AG04449 (cell line): ENCODE results near the gene RAMP2.

Experiments used
- CTCF ChIA-PET: fragments of 350-600 bp; formaldehyde crosslinking; extraction: SDS; loops from one replicate; lab custom pipeline; 2021; ENCODE audit warnings: antibody characterized with exemption; lab: Yijun Ruan, JAX
- POLR2A ChIA-PET: fragments of 400-600, 350-600 bp; formaldehyde crosslinking; extraction: SDS; loops from one replicate; lab custom pipeline; 2020; ENCODE audit warnings: antibody characterized with exemption, inconsistent platforms; lab: Yijun Ruan, JAX
- DNase-seq: peaks from one replicate; pipeline ENCODE4 v3.0.0-alpha.2; 2010; ENCODE audit warnings: low read depth, low spot score
- H3K4me3 ChIP-seq: 2 replicates; pipeline ENCODE4 v1.5.1; 2011; ENCODE audit warnings: low read depth, mild to moderate bottlenecking, control low read depth, low read length
- TF ChIP-seq, protein P1 (sequence below): IDR thresholded peaks from one replicate; pipeline ENCODE4 v1.5.1; 2011; ENCODE audit warnings: mild to moderate bottlenecking, moderate library complexity, low read length, control low read depth, inconsistent platforms; ENCODE audit not compliant: insufficient read depth; ENCODE audit errors: missing control alignments

The RAMP2 gene

DNA sequence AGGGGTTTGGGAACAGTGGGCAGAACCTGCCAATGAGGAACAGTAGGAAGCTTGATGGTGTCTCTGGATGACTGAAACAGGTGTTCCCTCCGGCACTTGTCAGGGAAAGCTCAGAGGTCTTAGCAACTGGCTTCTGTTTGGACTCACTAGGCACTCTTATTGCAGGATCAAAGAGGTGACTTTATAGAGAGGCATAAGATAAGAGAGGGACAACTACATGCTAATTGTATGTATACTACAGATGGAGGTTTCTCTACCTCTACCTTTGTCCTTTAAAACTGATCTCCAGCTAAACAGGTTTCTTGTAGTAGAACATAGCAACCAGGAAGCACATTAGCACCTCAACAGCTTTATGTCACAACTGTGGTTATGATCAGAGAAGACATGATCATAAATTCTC, 45.2 kb downstream of the RAMP2 start:
- TF ChIP-seq, protein P1, sequence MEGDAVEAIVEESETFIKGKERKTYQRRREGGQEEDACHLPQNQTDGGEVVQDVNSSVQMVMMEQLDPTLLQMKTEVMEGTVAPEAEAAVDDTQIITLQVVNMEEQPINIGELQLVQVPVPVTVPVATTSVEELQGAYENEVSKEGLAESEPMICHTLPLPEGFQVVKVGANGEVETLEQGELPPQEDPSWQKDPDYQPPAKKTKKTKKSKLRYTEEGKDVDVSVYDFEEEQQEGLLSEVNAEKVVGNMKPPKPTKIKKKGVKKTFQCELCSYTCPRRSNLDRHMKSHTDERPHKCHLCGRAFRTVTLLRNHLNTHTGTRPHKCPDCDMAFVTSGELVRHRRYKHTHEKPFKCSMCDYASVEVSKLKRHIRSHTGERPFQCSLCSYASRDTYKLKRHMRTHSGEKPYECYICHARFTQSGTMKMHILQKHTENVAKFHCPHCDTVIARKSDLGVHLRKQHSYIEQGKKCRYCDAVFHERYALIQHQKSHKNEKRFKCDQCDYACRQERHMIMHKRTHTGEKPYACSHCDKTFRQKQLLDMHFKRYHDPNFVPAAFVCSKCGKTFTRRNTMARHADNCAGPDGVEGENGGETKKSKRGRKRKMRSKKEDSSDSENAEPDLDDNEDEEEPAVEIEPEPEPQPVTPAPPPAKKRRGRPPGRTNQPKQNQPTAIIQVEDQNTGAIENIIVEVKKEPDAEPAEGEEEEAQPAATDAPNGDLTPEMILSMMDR = no peak
- H3K4me3 ChIP-seq = no peak overlapping the region
- no peak for DNase-seq
- POLR2A ChIA-PET = no interaction called here
- CTCF ChIA-PET = interaction anchor here (0.6 to 1.0 kb wide), 2 partner anchors 8 to 18 kb away, joined by 3 to 5 read pairs; partner anchors contain the start of gene BECN1

DNA sequence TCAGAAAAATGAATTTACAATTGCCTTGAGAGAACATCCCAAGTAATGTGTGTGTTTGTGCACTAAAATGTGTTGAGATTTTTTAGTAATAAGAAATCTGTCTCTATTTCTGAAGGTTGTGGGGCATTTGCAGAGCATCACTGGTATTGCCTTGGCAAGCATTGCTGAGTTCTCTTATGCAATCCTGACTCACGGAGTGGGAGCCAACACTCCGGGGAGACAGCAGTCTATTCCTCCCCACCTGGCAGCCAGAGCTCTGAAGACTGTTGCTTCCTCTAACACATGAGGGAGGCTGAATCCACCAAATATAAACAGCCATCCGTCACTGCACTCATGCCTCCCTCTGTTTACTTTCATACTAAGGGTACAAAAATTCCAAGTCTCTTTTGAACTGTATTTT, 48.2 kb downstream of the RAMP2 start:
- H3K4me3 ChIP-seq = no peak overlapping the region
- DNase-seq = no peak
- POLR2A ChIA-PET = interaction anchor here (1.2 to 1.6 kb wide), 2 partner anchors 14 to 15 kb away, joined by 5 read pairs; partner anchors contain the start of gene BECN1
- CTCF ChIA-PET = interaction anchor here (1.2 to 10.6 kb wide), 2 partner anchors 11 to 12 kb away, joined by 3 to 134 read pairs; partner anchors contain the start of genes BECN1, CNTD1 and COA3
- TF ChIP-seq, protein P1 = no peak
